Panc1 (cell line): Measurements from ENCODE around the gene USP44.

Experiments used
- POLR2AphosphoS5 ChIP-seq: IDR thresholded peaks from 2 replicates; pipeline ENCODE4 v1.6.1; 2012; ENCODE audit warnings: mild to moderate bottlenecking, low read depth, low read length, moderate library complexity
- TF ChIP-seq, protein P1 (sequence below): fragments of 450-650 bp; IDR thresholded peaks from 2 replicates; pipeline ENCODE4 v1.5.1; 2017; ENCODE audit warnings: mild to moderate bottlenecking
- TF ChIP-seq, protein P2 (sequence below), 2 experiments: IDR thresholded peaks; 2 replicates each; pipeline ENCODE4 v1.6.1; 2011 to 2012; ENCODE audit warnings: low read depth in 2 of 2, control low read depth in 1 of 2, low read length in 1 of 2, mild to moderate bottlenecking in 1 of 2, moderate library complexity in 1 of 2; ENCODE audit not compliant: insufficient read depth in 1 of 2

DNA sequence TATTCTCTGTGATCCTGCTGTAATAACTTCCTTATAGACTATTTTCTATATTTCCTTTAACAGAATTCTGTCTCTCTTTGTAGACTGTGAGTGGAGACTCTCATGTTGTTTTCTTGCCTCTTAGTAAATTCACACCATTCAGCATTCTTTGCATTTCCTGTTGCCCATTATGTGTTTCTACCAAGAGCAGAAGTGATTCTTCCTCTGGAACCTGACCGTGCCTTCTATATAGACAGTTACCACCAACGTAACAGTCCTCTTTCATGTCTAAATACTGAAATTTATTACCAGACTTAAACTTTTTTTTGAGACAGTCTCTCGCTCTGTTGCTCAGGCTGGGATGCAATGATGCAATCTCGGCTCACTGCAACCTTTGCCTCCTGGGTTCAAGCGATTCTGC lies 46.2 kb downstream of the USP44 start:
- TF ChIP-seq, protein P1, sequence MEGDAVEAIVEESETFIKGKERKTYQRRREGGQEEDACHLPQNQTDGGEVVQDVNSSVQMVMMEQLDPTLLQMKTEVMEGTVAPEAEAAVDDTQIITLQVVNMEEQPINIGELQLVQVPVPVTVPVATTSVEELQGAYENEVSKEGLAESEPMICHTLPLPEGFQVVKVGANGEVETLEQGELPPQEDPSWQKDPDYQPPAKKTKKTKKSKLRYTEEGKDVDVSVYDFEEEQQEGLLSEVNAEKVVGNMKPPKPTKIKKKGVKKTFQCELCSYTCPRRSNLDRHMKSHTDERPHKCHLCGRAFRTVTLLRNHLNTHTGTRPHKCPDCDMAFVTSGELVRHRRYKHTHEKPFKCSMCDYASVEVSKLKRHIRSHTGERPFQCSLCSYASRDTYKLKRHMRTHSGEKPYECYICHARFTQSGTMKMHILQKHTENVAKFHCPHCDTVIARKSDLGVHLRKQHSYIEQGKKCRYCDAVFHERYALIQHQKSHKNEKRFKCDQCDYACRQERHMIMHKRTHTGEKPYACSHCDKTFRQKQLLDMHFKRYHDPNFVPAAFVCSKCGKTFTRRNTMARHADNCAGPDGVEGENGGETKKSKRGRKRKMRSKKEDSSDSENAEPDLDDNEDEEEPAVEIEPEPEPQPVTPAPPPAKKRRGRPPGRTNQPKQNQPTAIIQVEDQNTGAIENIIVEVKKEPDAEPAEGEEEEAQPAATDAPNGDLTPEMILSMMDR = no peak
- no peak for TF ChIP-seq POLR2AphosphoS5
- TF ChIP-seq, protein P2, sequence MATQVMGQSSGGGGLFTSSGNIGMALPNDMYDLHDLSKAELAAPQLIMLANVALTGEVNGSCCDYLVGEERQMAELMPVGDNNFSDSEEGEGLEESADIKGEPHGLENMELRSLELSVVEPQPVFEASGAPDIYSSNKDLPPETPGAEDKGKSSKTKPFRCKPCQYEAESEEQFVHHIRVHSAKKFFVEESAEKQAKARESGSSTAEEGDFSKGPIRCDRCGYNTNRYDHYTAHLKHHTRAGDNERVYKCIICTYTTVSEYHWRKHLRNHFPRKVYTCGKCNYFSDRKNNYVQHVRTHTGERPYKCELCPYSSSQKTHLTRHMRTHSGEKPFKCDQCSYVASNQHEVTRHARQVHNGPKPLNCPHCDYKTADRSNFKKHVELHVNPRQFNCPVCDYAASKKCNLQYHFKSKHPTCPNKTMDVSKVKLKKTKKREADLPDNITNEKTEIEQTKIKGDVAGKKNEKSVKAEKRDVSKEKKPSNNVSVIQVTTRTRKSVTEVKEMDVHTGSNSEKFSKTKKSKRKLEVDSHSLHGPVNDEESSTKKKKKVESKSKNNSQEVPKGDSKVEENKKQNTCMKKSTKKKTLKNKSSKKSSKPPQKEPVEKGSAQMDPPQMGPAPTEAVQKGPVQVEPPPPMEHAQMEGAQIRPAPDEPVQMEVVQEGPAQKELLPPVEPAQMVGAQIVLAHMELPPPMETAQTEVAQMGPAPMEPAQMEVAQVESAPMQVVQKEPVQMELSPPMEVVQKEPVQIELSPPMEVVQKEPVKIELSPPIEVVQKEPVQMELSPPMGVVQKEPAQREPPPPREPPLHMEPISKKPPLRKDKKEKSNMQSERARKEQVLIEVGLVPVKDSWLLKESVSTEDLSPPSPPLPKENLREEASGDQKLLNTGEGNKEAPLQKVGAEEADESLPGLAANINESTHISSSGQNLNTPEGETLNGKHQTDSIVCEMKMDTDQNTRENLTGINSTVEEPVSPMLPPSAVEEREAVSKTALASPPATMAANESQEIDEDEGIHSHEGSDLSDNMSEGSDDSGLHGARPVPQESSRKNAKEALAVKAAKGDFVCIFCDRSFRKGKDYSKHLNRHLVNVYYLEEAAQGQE (IDR thresholded peaks at IDR 0.05; ENCODE audit: insufficient read depth in 1 of 2, low read depth in 2 of 2, low read length in 1 of 2) = no peak
